ACC112 (cell line): ENCODE results near the gene HLF.

ENCODE experiments used
- H2AFZ ChIP-seq: fragments of 200-600 bp; sonication (generic); one replicate; pipeline ENCODE4 v1.6.0; 2017; ENCODE audit warnings: antibody characterized with exemption, low read length; ENCODE audit not compliant: unreplicated experiment
- H3K27ac ChIP-seq: fragments of 200-600 bp; sonication (generic); 2 replicates; pipeline ENCODE4 v1.5.1; 2014; ENCODE audit warnings: low read depth, mild to moderate bottlenecking, antibody characterized with exemption, low read length, moderate library complexity
- H3K27me3 ChIP-seq: fragments of 200-600 bp; sonication (generic); 2 replicates; pipeline ENCODE4 v1.6.1; 2014; ENCODE audit warnings: mild to moderate bottlenecking, antibody characterized with exemption, low read length, moderate library complexity, mixed read lengths; ENCODE audit not compliant: insufficient read depth
- H3K36me3 ChIP-seq: fragments of 200-600 bp; sonication (generic); 2 replicates; pipeline ENCODE4 v1.6.1; 2016; ENCODE audit warnings: mild to moderate bottlenecking, antibody characterized with exemption, low read length, moderate library complexity, mixed read lengths; ENCODE audit not compliant: insufficient read depth
- H3K4me1 ChIP-seq: fragments of 200-600 bp; sonication (generic); one replicate; pipeline ENCODE4 v1.6.1; 2016; ENCODE audit warnings: low read length, mixed read lengths; ENCODE audit not compliant: insufficient read depth, unreplicated experiment, control insufficient read depth
- H3K4me3 ChIP-seq: fragments of 200-600 bp; sonication (generic); 2 replicates; pipeline ENCODE4 v1.5.1; 2014; ENCODE audit warnings: mild to moderate bottlenecking, low read depth, low read length
- H3K79me2 ChIP-seq: fragments of 200-600 bp; sonication (generic); one replicate; pipeline ENCODE4 v1.6.0; 2016; ENCODE audit warnings: low read length; ENCODE audit not compliant: control insufficient read depth, unreplicated experiment, insufficient read depth

The HLF gene

GRCh38 chr17:55366020-55366481, 101.3 kb downstream of the HLF start:
- Histone ChIP-seq H3K27me3 (peaks cover 20% of the 10 kb centered on the region), H3K4me1 (no peaks in the 10 kb centered on the region), H3K36me3 (no peaks in the 10 kb centered on the region), H2AFZ (no peak overlapping the region), H3K27ac (no peak overlapping the region), H3K4me3 (no peak overlapping the region), H3K79me2 (no peaks in the 10 kb centered on the region)

GRCh38 chr17:55368706-55369105, 103.9 kb downstream of the HLF start:
- H3K36me3 ChIP-seq = no peaks in the 10 kb centered on the region
- H3K27me3 ChIP-seq = peaks cover 20% of the 10 kb centered on the region
- H3K4me1 ChIP-seq = no peaks in the 10 kb centered on the region
- no peak overlapping the region for H3K27ac ChIP-seq
- H2AFZ ChIP-seq = no peak overlapping the region
- H3K79me2 ChIP-seq = no peaks in the 10 kb centered on the region
- no peak overlapping the region for H3K4me3 ChIP-seq
